Measurements from ENCODE around the gene SLC6A13.

SLC6A13 gene

GRCh38 chr12:234019-234418, 28.6 kb downstream of the SLC6A13 start:
- Histone ChIP-seq H3K4me1 (ENCODE audit: insufficient read depth, low read length) (0 out of 2 replicates have a peak, but pooled peaks cover 7% of the 10 kb centered on the region), H3K36me3 (ENCODE audit: insufficient read depth, low read length) (no peaks in the 10 kb centered on the region), H3K9me3 (ENCODE audit: control insufficient read depth, insufficient read depth, low read length) (peaks cover 3% of the 10 kb centered on the region), H3K9ac (ENCODE audit: low read depth, low read length) (no peak overlapping the region)

DNA sequence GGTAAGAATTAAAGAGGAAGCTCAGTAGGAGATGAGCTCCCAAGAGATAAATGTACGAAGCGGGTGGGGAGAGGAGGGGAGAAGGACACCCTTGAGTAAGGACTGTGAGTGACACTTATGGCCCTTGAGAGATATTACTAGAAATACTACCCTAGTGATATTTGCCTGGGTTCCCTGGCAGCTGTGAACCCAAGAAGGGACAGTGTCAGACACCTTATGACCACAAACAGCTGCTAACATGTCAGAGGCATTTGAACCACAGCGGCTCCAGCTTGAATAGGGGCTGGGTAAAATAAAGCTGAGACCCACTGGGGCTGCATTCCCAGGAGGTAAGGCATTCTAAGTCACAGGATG, 29.0 kb downstream of the SLC6A13 start:
- no peaks in the 10 kb centered on the region for H3K36me3 ChIP-seq (ENCODE audit: insufficient read depth, low read length)
- no peak overlapping the region for H3K9ac ChIP-seq (ENCODE audit: low read depth, low read length)
- 0 out of 2 replicates have a peak, but pooled peaks cover 7% of the 10 kb centered on the region for H3K4me1 ChIP-seq (ENCODE audit: insufficient read depth, low read length)
- H3K9me3 ChIP-seq (ENCODE audit: control insufficient read depth, insufficient read depth, low read length) = peaks cover 3% of the 10 kb centered on the region

DNA sequence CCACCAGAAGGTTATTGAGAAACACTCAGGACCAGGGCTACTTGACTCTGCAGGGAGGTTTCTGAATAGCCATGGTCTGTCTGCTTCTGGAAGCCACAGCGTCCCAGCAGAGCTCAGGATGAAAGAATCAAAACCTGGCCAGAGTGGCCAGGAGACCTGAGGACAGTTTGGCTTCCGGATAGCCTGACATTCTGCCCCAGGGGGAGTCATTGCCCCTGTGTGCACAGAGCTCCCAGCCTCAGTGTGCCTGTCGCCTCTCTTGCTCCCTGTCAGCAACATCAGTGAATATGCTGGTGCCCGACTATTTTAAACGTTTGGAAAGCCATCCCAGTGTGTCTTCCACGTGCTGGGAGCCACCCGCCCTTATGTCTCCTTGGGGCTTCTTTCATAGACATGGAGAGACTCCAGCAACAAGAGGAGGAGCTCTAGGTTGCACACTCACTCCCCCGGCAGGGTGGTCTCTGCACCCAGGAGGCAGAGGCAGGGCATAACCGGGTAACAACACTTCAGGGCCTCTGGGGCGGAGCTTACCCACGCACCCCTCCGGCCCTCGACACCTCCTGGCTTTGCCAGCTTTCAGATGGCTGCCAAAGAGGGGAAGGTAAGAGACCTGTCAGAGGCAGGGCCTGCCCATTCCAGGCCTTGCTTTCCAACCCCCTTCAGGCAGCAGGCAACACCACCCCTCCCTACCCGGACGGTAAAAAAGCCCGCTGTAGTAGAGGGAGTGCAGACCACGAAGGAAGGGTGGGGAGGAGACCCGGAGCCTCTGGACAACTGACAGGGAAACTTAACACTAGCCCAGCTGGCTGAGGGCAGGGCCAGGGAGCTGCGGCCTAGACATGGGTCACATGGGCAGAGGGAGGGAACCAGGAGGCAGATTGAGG, 29.7 kb downstream of the SLC6A13 start:
- H3K9ac ChIP-seq (ENCODE audit: low read depth, low read length) = no peak overlapping the region
- peaks cover 3% of the 10 kb centered on the region for H3K9me3 ChIP-seq (ENCODE audit: control insufficient read depth, insufficient read depth, low read length)
- 0 out of 2 replicates have a peak, but pooled peaks cover 7% of the 10 kb centered on the region for H3K4me1 ChIP-seq (ENCODE audit: insufficient read depth, low read length)
- no peaks in the 10 kb centered on the region for H3K36me3 ChIP-seq (ENCODE audit: insufficient read depth, low read length)

DNA sequence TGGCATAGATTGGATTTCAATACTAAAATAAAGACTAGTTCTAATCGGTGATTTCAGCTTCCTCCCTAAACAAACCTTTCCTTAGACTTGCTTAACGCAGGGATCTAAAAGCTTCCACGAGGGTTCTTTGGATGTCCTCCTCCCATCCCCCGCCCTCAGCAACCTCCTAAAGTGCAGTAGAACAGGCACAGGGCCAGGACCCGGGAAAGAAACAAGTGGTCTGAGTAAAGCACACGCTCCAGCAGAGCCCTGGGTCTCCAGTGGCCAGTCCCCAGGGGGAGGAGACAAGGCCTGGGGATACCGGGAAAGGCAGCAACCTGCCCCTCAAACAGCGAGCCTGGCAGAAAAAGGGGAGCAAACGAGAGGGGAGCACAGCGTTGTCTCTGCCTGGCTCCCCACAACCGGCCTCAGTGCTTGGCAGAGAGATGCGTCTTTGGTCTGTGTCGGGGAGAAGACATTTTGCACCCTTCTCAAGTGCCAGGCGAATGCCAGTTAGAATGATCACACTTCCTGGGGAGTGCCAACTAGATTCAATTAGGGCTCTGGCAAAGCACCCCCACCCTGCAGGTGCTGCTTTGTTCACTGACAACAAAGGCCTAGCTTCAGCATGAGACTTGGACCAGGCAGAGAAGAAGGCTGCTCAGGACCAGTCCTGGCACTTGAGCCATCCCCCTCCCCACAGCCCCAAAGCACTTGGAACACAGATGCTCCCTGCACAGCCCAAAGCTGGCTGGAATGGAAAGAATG, 31.5 kb downstream of the SLC6A13 start:
- H3K9me3 ChIP-seq (ENCODE audit: control insufficient read depth, insufficient read depth, low read length) = no peaks in the 10 kb centered on the region; the same call in 1 of the 2 replicates
- no peak overlapping the region for H3K9ac ChIP-seq (ENCODE audit: low read depth, low read length)
- H3K36me3 ChIP-seq (ENCODE audit: insufficient read depth, low read length) = no peaks in the 10 kb centered on the region
- H3K4me1 ChIP-seq (ENCODE audit: insufficient read depth, low read length) = 0 out of 2 replicates have a peak, but pooled peaks cover 7% of the 10 kb centered on the region

GRCh38 chr12:229441-230191, 33.0 kb downstream of the SLC6A13 start:
- Histone ChIP-seq H3K9me3 (ENCODE audit: control insufficient read depth, insufficient read depth, low read length) (no peaks in the 10 kb centered on the region), H3K9ac (ENCODE audit: low read depth, low read length) (no peak overlapping the region), H3K4me1 (ENCODE audit: insufficient read depth, low read length) (0 out of 2 replicates have a peak, but pooled peaks cover 7% of the 10 kb centered on the region), H3K36me3 (ENCODE audit: insufficient read depth, low read length) (no peaks in the 10 kb centered on the region)

- no peaks in the 10 kb centered on the region for H3K9me3 ChIP-seq (ENCODE audit: control insufficient read depth, insufficient read depth, low read length)
- 0 out of 2 replicates have a peak, but pooled peaks cover 7% of the 10 kb centered on the region for H3K4me1 ChIP-seq (ENCODE audit: insufficient read depth, low read length)
- H3K9ac ChIP-seq (ENCODE audit: low read depth, low read length) = no peak overlapping the region
- no peaks in the 10 kb centered on the region for H3K36me3 ChIP-seq (ENCODE audit: insufficient read depth, low read length)
Observed at GRCh38 chr12:228846-229200, 33.8 kb downstream of the SLC6A13 start.

- 0 out of 2 replicates have a peak, but pooled peaks cover 7% of the 10 kb centered on the region for H3K4me1 ChIP-seq (ENCODE audit: insufficient read depth, low read length)
- H3K9me3 ChIP-seq (ENCODE audit: control insufficient read depth, insufficient read depth, low read length) = no peaks in the 10 kb centered on the region
- no peak overlapping the region for H3K9ac ChIP-seq (ENCODE audit: low read depth, low read length)
- no peaks in the 10 kb centered on the region for H3K36me3 ChIP-seq (ENCODE audit: insufficient read depth, low read length)
Observed at GRCh38 chr12:227923-228845, 34.5 kb downstream of the SLC6A13 start.

- Histone ChIP-seq H3K9me3 (ENCODE audit: control insufficient read depth, insufficient read depth, low read length) (no peaks in the 10 kb centered on the region), H3K4me1 (ENCODE audit: insufficient read depth, low read length) (0 out of 2 replicates have a peak, but pooled peaks cover 7% of the 10 kb centered on the region), H3K36me3 (ENCODE audit: insufficient read depth, low read length) (no peaks in the 10 kb centered on the region), H3K9ac (ENCODE audit: low read depth, low read length) (no peak overlapping the region)
Observed at GRCh38 chr12:227286-227915, 35.2 kb downstream of the SLC6A13 start.

GRCh38 chr12:226401-226800, 36.2 kb downstream of the SLC6A13 start:
- Histone ChIP-seq H3K36me3 (ENCODE audit: insufficient read depth, low read length) (no peaks in the 10 kb centered on the region), H3K9me3 (ENCODE audit: control insufficient read depth, insufficient read depth, low read length) (no peaks in the 10 kb centered on the region), H3K4me1 (ENCODE audit: insufficient read depth, low read length) (0 out of 2 replicates have a peak, but pooled peaks cover 5% of the 10 kb centered on the region), H3K9ac (ENCODE audit: low read depth, low read length) (no peak overlapping the region)

- Histone ChIP-seq H3K4me1 (ENCODE audit: insufficient read depth, low read length) (no peaks in the 10 kb centered on the region; the same call in 1 of the 2 replicates), H3K9me3 (ENCODE audit: control insufficient read depth, insufficient read depth, low read length) (no peaks in the 10 kb centered on the region), H3K9ac (ENCODE audit: low read depth, low read length) (no peak overlapping the region), H3K36me3 (ENCODE audit: insufficient read depth, low read length) (no peaks in the 10 kb centered on the region)
Observed at GRCh38 chr12:225012-225411, 37.6 kb downstream of the SLC6A13 start.

DNA sequence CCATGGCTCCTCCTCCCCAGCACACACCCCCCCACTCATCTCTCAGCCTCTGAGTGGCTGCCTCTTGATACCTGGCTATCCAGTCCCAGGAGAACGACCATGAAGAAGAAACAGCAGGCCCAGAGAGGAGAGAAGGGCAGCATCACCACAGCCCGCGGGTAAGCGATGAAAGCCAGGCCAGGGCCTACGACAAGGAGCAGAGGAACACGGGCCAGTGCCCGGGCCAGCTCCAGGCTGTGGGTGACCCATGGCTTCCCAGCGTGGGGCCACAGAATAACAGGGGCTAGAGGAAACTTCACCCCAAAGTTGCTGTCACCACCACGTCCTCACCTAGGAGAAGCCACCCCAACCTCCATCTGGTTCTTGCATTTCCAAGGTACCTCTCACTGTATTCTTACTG, 38.3 kb downstream of the SLC6A13 start:
- H3K9ac ChIP-seq (ENCODE audit: low read depth, low read length) = no peak overlapping the region
- no peaks in the 10 kb centered on the region for H3K9me3 ChIP-seq (ENCODE audit: control insufficient read depth, insufficient read depth, low read length)
- no peaks in the 10 kb centered on the region; the same call in 1 of the 2 replicates for H3K4me1 ChIP-seq (ENCODE audit: insufficient read depth, low read length)
- no peaks in the 10 kb centered on the region for H3K36me3 ChIP-seq (ENCODE audit: insufficient read depth, low read length)

GRCh38 chr12:223841-224240, 38.8 kb downstream of the SLC6A13 start:
- no peak overlapping the region for H3K9ac ChIP-seq (ENCODE audit: low read depth, low read length)

GRCh38 chr12:221736-222135, 40.9 kb downstream of the SLC6A13 start:
- no peaks in the 10 kb centered on the region for H3K9me3 ChIP-seq (ENCODE audit: control insufficient read depth, insufficient read depth, low read length)
- no peaks in the 10 kb centered on the region; the same call in 1 of the 2 replicates for H3K4me1 ChIP-seq (ENCODE audit: insufficient read depth, low read length)
- no peak overlapping the region for H3K9ac ChIP-seq (ENCODE audit: low read depth, low read length)
- H3K36me3 ChIP-seq (ENCODE audit: insufficient read depth, low read length) = no peaks in the 10 kb centered on the region

More at GRCh38 chr12:223841-224240, 38.8 kb downstream of the SLC6A13 start:
- H3K9me3 ChIP-seq (ENCODE audit: control insufficient read depth, insufficient read depth, low read length) = no peaks in the 10 kb centered on the region
- H3K4me1 ChIP-seq (ENCODE audit: insufficient read depth, low read length) = no peaks in the 10 kb centered on the region; the same call in 1 of the 2 replicates
- H3K36me3 ChIP-seq (ENCODE audit: insufficient read depth, low read length) = no peaks in the 10 kb centered on the region

Measured in ES-I3 (cell line).